ENCODE results near the gene TNS1. TPM values are rescaled to one million over a fixed set of nuclear protein-coding genes. Genes with fewer than 3 reads are reported as not detected.
"Not testable (repeated sequence)": the region's sequence is repeated elsewhere in the genome, so short reads cannot be mapped to it uniquely, and the experiment has no call there.

The TNS1 gene
- total and polyA plus RNA-seq, 2 experiments from 2014 or later, result 16.2 to 27.6 TPM

DNA sequence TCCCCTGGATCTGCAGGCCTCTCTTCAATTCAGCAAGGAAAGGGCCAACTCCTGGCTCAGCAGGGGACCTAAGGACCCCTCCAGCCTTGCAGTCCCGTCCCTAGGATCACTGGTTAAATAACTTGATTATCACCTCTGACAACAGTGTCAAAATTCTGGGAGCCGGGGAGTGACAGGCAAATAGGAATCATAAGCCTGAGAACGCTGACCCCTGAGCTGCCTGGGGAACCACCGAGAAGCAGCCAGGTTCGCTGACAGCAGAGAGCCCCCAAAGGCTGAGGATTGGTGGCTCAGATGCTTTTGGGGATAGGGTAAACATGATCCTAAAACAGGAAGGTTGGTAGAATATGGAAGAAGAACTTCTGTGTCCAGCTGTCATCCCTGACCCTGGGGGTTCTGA is 17.5 kb upstream of the TNS1 start:
- H3K79me2 ChIP-seq, result no peaks in the 10 kb centered on the region
- H3K27me3 ChIP-seq, result no peaks in the 10 kb centered on the region
- no peaks in the 10 kb centered on the region for H3K36me3 ChIP-seq (replicated peaks; ENCODE audit: insufficient read depth, low read depth)
- no peaks in the 10 kb centered on the region for H3K9me2 ChIP-seq (replicated peaks; ENCODE audit: insufficient read depth)
- WGBS (ENCODE audit: low lambda C conversion rate, missing lambda C conversion rate), result 76% methylated on average over 5 of the region's 5 CpGs
- H3K4me2 ChIP-seq, result no peak overlapping the region
- no peaks in the 10 kb centered on the region for H3K4me1 ChIP-seq (ENCODE audit: insufficient read depth)
- no peaks in the 10 kb centered on the region for H4K20me1 ChIP-seq (ENCODE audit: insufficient read depth, poor library complexity, severe bottlenecking)
- no peak overlapping the region for H2AFZ ChIP-seq
- no peak overlapping the region for H3K27ac ChIP-seq
- no peaks in the 10 kb centered on the region for H3K9me3 ChIP-seq (ENCODE audit: low read depth)
- no peak for TF ChIP-seq EZH2 (IDR thresholded peaks at IDR 0.05; ENCODE audit: borderline replicate concordance)
- TF ChIP-seq, protein P1, sequence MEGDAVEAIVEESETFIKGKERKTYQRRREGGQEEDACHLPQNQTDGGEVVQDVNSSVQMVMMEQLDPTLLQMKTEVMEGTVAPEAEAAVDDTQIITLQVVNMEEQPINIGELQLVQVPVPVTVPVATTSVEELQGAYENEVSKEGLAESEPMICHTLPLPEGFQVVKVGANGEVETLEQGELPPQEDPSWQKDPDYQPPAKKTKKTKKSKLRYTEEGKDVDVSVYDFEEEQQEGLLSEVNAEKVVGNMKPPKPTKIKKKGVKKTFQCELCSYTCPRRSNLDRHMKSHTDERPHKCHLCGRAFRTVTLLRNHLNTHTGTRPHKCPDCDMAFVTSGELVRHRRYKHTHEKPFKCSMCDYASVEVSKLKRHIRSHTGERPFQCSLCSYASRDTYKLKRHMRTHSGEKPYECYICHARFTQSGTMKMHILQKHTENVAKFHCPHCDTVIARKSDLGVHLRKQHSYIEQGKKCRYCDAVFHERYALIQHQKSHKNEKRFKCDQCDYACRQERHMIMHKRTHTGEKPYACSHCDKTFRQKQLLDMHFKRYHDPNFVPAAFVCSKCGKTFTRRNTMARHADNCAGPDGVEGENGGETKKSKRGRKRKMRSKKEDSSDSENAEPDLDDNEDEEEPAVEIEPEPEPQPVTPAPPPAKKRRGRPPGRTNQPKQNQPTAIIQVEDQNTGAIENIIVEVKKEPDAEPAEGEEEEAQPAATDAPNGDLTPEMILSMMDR (IDR thresholded peaks at IDR 0.05; ENCODE audit: poor library complexity), result no peak
- no peak for TF ChIP-seq EZH2phosphoT487 (IDR thresholded peaks at IDR 0.05; ENCODE audit: low read depth, severe bottlenecking, unreplicated experiment)
- no peak for DNase-seq (ENCODE audit: low spot score)
- H3K4me3 ChIP-seq, result no peak overlapping the region

DNA sequence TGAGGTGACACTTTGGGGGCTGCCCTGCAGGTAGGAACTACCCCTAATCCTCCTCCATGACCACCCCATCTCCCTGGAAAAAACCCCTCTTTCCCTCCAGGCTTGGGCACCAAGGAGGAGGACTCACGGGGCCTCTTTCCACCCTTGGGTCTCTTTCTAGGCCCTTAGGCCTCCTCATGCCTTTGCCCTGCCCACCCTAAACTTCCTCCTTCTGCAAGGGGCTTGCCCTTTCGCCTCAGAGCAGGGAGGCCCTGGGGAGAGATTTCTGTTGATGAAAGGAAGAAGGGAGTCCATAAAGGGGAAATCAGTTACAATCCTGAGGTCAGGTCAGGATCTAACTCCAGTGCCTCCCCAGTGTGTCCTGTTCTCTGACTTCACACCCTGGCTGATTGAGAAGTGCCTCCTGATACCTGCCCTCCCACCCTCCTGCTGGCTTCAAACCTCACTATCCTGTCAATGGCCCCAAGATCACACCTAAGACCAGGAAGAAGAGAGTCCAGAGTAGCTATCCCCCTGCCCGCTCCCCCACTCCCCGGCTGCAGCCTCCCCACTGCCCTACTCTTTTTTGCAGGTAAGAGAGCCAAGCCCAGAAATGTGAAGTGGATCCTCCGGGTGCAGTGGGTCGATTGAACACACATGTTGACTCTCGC is 16.7 kb upstream of the TNS1 start:
- Histone ChIP-seq H3K9me3 (ENCODE audit: low read depth) (no peaks in the 10 kb centered on the region), H3K79me2 (no peaks in the 10 kb centered on the region), H3K36me3 (replicated peaks; ENCODE audit: insufficient read depth, low read depth) (no peaks in the 10 kb centered on the region), H3K27ac (no peak overlapping the region), H3K9me2 (replicated peaks; ENCODE audit: insufficient read depth) (no peaks in the 10 kb centered on the region), H3K4me3 (no peak overlapping the region), H3K27me3 (no peaks in the 10 kb centered on the region), H3K4me2 (no peak overlapping the region), H3K4me1 (ENCODE audit: insufficient read depth) (no peaks in the 10 kb centered on the region), H4K20me1 (ENCODE audit: insufficient read depth, poor library complexity, severe bottlenecking) (no peaks in the 10 kb centered on the region), H2AFZ (no peak overlapping the region)
- DNase-seq (ENCODE audit: low spot score), result no peak
- 82% methylated on average over 7 of the region's 7 CpGs for WGBS (ENCODE audit: low lambda C conversion rate, missing lambda C conversion rate)
- TF ChIP-seq, protein P1 (IDR thresholded peaks at IDR 0.05; ENCODE audit: poor library complexity), result no peak
- TF ChIP-seq EZH2phosphoT487 (IDR thresholded peaks at IDR 0.05; ENCODE audit: low read depth, severe bottlenecking, unreplicated experiment) (no peak), EZH2 (IDR thresholded peaks at IDR 0.05; ENCODE audit: borderline replicate concordance) (no peak)

DNA sequence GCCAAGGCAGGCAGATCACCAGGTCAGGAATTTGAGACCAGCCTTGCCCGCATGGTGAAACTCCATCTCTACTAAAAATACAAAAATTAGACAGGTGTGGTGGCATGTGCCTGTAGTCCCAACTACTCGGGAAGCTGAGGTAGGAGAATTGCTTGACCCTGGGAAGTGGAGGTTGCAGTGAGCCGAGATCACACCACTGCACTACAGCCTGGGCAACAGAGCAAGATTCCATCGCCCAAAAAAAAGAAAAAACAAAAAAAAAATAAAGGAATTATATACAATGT is 16.0 kb upstream of the TNS1 start:
- WGBS (ENCODE audit: low lambda C conversion rate, missing lambda C conversion rate), result 92% methylated on average over 4 of the region's 4 CpGs
- not testable (repeated sequence) for H3K4me1 ChIP-seq (ENCODE audit: insufficient read depth); H4K20me1 ChIP-seq (ENCODE audit: insufficient read depth, poor library complexity, severe bottlenecking); H3K4me2 ChIP-seq; H3K9me2 ChIP-seq (replicated peaks; ENCODE audit: insufficient read depth); H2AFZ ChIP-seq; H3K27me3 ChIP-seq; H3K4me3 ChIP-seq; H3K79me2 ChIP-seq; H3K9me3 ChIP-seq (ENCODE audit: low read depth); H3K36me3 ChIP-seq (replicated peaks; ENCODE audit: insufficient read depth, low read depth); H3K27ac ChIP-seq; DNase-seq (ENCODE audit: low spot score)

DNA sequence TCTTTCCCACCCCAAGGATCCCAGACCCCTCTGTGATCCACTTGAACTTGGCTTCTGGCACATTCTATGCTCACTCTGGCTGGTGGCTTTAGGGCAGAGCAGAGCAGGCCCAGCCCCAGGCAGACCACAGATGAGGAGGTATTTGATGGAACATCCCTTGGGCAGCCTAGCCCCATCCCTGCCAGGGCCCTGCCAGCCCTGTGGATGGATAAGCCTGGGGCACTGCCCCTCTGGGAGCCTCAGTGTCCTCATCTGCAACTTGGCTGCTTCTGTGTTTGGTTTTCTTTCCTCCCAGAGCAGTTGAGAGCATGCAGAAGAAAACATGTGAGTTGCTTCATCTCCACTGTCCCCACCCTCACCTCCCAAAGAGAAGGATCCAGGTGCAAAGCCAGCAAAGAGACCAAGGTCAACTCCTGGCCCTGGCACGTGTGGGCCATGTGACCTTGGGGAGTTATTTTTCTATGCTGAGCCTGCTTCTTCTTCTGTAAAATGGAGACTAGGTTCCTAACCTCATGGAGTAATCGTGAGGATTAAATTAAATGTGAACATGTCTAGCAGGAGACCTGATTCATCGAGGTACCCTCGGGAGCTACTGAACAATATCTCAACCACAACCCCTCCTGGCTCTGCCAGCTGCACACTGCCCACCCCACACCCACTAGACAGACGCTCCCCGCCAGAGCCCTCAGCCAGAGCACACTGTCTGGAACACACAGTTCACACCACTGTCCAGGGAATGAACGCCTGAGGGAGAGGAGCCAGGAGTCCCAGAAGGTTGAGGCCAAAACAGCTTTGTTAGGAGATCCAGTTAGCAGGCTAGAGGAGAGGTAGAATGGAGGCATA is 14.6 kb upstream of the TNS1 start:
- Histone ChIP-seq H3K36me3 (replicated peaks; ENCODE audit: insufficient read depth, low read depth) (no peaks in the 10 kb centered on the region), H3K9me3 (ENCODE audit: low read depth) (no peaks in the 10 kb centered on the region), H3K27me3 (no peaks in the 10 kb centered on the region), H3K79me2 (no peaks in the 10 kb centered on the region), H4K20me1 (ENCODE audit: insufficient read depth, poor library complexity, severe bottlenecking) (no peaks in the 10 kb centered on the region), H3K27ac (no peak overlapping the region), H2AFZ (no peak overlapping the region), H3K4me1 (ENCODE audit: insufficient read depth) (no peaks in the 10 kb centered on the region), H3K4me3 (no peak overlapping the region), H3K4me2 (no peak overlapping the region), H3K9me2 (replicated peaks; ENCODE audit: insufficient read depth) (no peaks in the 10 kb centered on the region)
- no peak for DNase-seq (ENCODE audit: low spot score)
- TF ChIP-seq, protein P1 (IDR thresholded peaks at IDR 0.05; ENCODE audit: poor library complexity), result no peak
- TF ChIP-seq EZH2phosphoT487 (IDR thresholded peaks at IDR 0.05; ENCODE audit: low read depth, severe bottlenecking, unreplicated experiment), result no peak
- no peak for TF ChIP-seq EZH2 (IDR thresholded peaks at IDR 0.05; ENCODE audit: borderline replicate concordance)
- 81% methylated on average over 7 of the region's 7 CpGs for WGBS (ENCODE audit: low lambda C conversion rate, missing lambda C conversion rate)

Measured in hepatocyte (in vitro differentiated cells).